NOMO-1 treated with dmso at 0.1 percent for 144 hours (cell line): Measurements from ENCODE around the gene ILF3.

Source experiments
- DNase-seq: peaks from one replicate; lab custom pipeline; 2025; ENCODE audit not compliant: unreplicated experiment; lab: John Stamatoyannopoulos, UW

The ILF3 gene

DNA sequence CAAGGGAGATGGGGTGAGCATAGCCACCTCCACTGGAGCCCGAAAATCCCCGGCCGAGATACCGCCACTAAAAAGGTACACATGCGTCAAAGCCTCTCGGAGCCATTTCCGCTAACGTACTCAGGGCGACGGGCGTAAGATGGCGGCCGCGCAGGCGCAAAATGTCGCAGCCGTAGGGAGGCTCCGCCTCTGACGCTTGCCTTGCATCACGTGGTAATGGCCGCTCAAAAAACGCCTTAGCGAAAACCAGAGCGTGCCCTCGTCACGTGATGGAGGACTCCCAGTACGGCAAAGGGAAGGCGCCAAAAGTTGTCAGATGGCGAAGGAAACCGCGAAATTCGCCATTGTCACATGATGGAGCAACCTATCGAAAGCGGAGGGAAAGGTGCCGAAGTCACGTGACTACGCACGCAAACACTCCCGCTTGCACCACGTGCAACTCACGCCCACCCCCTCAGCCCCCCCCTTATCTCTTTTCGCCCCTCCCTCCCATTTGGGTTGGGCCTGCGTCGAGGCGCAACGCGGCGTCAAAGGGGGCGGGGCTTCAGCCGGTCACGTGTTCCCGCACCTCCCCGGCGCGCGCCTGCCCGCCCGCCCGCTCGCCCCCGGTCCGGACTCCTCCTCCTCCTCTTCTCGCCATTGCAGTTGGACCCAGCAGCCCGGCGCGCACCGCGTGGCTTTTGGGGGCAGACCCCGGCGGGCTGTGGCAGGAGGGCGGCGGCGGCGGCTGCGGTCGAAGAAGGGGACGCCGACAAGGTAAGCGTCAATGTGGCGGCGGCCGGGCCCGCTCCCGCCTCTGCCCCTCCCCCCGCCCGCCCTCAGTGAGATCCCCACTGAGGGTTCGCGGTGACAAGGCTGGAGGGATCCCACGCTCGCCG is at the start of gene ILF3:
Gene ILF3, plus strand, starts transcription at position 615 of the 878 bp plus-strand sequence. CDS start 16,260 bp downstream, outside the sequence.
- DNase-seq: peak; percentile 99

DNA sequence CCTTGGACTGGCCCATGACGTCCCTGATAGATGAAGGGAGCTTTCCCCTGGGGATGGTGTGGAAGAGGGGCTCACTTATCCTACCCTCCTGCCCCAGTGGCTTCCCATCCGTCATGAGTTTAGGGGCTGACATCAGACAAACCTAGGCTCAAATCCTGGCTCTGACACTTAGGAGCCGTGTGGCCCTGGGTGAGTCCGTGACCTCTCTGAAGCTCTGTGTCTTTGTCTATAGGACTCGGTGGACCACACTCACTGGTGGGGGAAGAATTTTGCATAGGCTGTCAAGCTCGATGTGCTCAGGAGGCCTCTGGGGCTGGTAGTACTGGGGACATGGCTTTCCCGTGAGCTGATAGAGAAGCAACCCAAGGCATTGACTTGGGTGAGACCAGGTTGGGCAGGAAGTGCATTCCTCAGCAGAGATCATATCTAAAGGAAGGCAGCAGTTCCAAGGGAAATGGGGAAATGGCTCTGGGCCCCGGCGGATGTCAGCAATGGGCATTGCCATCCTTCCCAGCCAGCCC is 49.6 kb upstream of the ILF3 start:
- no peak for DNase-seq

DNA sequence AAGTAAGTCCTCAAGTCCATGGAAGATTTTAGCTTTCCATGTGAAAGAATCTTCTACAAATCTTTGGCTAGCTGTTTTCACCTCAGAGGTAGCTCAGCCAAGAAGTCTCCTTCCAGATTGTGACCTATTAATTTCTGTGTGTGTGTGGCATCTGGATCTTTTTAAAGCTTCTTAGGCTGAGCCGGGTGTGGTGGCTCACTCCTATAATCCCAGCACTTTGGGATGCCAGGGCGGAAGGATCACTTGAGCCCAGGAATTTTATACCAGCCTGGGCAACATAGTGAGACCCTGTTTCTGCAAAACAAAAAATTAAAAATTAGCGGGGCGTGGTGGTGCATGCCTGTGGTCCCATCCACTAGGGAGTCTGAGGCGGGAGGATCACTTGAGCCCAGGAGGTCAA is 42.2 kb upstream of the ILF3 start:
- DNase-seq: no peak

DNA sequence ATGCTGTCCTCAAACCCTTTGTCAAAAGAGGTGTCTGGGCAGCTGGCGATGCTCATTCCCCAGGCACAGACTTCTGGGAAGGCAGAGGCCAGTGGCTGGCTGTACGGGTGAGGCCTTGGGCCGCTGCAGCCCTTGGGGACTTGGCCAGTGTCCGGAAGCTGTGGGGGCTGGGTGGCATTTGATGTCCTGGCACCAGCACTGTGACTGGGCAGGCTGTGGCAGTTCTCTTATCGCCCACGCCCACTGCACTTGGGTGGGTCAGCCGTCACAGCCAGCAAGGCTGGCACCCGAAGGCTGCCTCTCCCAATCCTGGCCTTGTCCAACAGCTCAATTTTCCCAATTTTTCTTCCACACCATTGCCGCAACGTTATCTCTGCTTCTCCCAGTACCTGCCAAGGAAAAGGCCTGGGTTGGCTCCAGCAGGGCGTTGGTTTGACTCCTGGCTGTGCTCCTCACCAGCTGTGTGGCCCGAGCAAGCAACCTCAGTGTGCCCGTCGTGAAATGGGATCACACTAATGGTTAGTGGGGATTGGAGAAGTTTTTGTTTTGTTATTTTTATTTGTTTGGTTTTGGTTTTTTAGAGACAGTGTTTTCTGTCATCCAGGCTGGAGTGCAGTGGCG is 41.5 kb upstream of the ILF3 start:
- no peak for DNase-seq

DNA sequence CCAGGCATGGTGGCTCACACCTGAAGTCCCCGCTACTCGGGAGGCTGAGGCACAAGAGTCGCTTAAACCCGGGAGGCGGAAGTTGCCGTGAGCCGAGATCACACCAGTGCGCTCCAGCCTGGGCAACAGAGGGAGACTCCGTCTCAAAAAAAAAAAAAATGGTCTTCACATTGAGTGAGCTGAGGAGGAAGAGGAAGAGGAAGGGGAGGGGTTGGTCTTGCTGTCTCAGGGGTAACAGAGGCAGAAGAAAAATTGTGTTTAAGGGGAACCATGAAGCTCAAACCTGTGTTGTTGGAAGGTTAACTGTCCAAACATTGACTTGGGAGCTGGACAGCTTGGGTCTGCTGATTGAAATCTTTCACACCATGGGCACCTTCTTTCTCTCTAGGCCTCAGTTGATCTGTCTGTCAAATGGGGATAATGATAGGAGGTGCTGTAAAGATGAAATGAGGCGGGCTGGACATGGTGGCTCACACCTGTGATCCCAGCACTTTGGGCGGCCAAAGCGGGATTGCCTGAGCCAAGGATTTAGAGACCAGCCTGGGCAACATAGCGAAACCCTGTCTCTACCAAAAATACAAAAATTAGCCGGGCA is 38.6 kb upstream of the ILF3 start:
- DNase-seq: no peak

DNA sequence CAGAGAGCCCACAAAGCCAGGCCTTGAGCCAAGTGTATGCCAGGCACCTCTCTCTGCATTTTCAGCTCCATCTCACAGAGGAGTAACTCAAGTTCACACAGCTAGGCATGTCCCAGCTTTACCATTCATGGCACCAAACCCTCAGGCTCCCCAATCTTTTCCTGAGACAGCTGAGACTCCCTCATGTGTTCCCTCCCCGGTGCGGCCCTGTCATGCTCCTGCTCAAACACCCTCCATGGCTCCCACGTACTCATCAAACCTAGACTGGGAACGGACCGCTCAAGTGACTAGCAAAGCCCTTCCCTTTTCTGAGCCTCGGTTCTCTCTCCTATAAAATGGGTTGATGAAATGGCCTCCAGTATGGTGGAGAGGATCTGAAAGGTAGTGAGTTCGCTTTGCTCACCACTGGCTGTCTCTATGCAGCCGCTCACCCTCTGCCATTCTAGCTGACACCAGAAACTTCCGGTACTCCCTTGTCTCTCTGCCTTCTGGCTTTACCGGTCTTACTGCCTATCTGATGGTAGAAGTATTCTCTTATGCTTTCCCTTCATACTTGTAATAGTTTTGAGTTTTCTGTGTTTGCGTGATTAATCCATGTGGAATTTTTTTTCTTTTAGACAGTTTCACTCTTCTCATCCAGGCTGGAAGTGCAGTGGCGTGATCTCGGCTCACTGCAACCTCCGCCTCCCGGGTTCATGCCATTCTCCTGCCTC is 36.6 kb upstream of the ILF3 start:
- DNase-seq: no peak

DNA sequence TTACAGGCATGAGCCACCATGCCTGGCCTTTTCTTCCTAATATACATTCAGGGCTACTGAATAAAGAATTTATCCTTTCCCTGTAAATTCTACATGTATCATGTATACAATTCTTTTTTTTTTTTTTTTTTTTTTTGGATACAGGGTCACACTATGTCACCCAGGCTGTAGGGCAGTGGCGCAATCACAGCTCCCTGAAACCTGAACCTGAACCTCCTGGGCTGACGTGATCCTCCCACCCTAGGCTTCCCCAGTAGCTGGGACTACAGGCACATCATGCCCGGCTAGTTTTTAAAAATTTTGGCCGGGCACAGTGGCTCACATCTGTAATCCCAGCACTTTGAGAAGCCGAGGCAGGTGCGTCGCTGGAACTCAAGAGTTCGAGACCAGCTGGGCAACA is 35.3 kb upstream of the ILF3 start:
- no peak for DNase-seq

DNA sequence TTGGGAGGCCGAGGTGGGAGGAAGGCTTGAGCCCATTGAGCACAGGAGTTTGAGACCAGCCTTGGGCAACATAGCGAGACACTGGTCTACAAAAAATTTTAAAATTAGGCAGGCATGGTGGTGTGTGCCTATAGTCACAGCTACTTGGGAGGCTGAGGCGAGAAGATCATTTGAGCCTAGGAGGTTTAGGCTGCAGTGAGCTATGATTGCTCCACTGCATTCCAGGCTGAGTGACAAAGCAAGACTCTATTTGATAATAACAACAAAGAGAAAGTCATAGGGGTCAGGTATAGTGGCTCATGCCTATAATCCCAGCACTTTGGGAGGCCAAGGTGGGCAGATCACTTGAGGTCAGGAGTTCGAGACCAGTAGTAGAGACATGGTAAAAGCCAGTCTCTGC is 33.4 kb upstream of the ILF3 start:
- DNase-seq: no peak

DNA sequence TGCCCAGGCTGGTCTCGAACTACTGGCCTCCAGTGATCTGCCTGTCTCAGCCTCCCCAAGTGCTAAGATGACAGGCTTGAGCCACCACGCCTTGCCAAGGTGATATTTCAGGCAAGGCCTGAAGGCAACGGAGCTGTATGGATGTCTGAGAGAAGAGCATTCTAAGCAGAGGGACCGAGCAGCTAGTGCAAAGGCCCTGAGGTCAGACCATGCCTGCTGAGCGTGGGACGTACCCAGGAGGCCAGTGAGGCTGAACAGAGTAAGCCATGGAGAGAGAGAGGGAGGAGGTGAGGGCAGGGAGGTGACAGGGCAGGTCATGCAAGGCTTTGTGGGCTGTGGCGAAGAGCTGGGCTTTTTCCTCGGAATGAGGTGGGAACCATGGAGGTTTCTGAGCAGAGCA is 32.2 kb upstream of the ILF3 start:
- DNase-seq: no peak

DNA sequence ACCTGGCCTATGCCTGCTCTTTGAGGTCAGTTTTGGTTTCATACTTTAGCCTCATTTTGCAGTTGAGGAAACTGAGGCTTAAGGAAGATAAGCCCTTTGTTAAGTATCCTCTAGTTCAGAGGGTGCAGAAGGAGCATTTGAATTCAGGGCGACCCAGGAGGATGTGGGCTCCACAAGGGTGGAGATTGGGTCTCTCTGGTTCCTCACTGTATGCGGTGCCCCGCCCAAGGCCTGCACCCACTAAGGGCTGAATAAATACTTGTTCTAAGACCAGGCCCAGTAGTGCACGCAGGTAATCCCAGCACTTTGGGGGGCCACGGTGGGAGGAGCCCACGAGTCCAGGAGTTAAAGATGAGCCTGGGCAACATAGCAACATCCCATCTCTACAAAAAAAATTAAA is 29.6 kb upstream of the ILF3 start:
- DNase-seq: no peak

DNA sequence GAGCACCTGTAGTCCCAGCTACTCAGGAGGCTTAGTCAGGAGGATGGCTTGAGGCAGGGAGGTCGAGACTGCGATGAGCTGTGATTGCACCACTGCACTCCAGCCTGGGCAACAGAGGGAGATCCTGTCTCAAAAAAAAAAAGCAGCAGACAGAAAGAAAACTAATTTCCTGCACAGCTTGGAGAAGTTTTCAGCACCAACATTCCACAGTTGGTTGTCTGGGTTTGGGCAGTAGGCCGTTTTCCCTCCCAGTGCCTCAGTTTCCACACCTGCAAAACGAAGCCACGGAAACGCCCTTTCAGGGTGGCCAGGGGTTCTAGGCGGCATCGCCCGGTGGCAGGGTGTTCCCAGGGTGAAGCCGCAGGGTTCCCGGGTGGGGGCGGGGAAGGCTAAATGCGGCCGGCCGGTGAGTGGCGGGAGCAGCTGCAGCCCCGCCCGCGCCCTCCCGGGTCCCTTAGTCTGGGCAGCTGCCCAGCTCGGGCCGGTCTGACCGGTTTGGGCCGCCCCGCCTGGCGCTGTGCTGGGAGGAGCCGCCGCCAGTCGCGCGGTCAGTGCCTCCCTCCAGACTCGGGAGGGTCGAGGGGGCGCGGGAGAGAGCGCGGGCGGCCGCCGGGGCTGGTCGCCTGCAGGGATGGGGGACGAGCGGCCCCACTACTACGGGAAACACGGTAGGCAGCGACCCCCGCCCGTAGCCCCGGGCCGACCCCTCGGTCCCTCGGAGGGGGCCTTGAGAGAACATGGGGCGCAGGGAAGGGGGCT is 29.0 kb upstream of the ILF3 start, which contains the start of gene SLC44A2:
Gene SLC44A2, plus strand, starts transcription at position 551 of the 759 bp plus-strand sequence. Its CDS starts 81 bp downstream, at position 632.
- no peak for DNase-seq

DNA sequence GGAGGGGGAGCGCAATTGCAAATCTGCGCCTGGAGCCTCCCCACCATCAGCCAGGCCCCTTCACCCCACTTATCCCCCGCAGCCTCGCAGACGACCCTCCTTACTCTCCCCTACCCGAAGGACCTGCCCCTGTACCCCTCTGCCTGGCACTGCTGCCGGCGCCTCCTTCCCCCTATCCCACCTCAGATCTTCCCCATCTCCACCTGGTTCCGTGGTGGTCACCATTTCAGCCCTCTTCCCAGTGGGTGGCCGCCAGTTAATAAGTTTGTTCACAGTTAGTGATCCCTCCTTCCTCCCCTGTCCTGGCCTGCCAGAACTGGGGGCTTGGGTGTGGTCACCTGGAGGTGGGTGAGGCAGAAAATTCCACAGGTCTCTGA is 28.4 kb upstream of the ILF3 start:
- no peak for DNase-seq

DNA sequence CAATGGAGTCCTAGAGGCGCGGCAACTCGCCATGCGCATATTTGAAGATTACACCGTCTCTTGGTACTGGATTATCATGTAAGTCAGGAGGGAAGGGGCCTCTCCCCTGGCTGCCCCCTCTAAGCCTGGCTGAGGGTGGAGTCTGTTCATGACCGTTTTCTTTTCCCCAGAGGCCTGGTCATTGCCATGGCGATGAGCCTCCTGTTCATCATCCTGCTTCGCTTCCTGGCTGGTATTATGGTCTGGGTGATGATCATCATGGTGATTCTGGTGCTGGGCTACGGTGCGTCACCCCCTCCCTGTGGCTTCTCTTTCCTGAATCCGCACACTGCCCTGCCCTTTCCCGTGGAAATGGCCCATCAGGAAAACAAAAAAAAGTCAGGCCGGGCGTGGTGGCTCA is 22.3 kb upstream of the ILF3 start:
- DNase-seq: no peak

DNA sequence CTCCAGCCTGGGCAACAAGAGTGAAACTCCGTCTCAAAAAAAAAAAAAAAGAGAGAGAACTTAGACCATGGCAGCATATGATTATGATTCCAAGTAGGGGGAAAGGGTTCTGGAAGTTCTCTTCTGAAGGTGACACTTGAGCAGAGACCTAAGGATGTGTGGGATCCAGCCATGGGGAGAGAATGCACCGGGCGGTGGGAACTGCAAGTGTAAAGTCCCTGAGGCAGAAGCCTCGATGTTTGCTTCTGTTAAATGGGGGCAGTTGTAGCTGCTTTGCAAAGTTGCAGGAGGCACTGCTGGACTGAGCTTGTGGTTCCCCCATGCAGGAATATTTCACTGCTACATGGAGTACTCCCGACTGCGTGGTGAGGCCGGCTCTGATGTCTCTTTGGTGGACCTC is 19.7 kb upstream of the ILF3 start:
- no peak for DNase-seq

DNA sequence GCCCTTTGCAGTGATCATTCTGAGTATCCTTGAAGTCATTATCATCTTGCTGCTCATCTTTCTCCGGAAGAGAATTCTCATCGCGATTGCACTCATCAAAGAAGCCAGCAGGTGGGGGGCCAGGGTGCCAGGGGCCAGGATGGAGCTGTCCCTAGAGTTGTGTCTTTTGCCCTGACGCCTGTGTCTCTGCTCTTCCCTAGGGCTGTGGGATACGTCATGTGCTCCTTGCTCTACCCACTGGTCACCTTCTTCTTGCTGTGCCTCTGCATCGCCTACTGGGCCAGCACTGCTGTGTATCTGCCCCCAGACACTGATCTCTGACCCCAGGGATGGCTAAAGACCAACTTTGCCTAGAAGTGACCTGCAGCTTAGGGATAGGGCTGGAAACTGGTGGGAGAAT is 19.2 kb upstream of the ILF3 start:
- DNase-seq: no peak

DNA sequence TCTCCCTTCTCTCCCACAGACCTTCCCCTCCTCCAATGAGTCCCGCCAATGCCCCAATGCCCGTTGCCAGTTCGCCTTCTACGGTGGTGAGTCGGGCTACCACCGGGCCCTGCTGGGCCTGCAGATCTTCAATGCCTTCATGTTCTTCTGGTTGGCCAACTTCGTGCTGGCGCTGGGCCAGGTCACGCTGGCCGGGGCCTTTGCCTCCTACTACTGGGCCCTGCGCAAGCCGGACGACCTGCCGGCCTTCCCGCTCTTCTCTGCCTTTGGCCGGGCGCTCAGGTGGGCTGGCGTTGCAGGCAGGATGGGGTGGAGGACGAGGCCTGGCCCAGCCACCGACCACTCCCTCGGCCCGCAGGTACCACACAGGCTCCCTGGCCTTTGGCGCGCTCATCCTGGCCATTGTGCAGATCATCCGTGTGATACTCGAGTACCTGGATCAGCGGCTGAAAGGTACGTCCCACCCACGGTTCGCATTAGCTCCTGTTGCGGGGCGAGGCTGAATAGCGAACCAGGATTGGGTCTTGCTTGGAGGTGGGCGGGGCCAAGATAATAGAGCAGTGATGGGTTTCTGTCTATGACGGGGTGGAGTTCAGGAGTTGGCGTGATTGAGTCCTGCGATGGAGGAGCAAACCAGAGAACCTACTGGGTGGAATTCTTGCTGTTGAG is 17.7 kb upstream of the ILF3 start:
- DNase-seq: no peak

DNA sequence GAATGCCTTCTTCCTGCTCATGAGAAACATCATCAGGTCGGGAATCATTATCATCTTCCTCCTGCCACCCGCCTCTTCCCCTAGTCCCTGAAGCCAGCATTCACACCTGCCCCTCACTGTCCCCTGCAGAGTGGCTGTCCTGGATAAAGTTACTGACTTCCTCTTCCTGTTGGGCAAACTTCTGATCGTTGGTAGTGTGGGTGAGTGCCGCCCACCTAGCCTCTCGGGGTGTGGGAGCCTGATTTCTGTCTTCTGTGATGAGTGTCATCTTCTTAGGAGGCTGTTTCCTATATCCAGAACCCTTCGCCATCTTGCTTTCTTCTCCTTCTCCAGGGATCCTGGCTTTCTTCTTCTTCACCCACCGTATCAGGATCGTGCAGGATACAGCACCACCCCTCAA is 16.3 kb upstream of the ILF3 start:
- DNase-seq: peak; percentile 33

DNA sequence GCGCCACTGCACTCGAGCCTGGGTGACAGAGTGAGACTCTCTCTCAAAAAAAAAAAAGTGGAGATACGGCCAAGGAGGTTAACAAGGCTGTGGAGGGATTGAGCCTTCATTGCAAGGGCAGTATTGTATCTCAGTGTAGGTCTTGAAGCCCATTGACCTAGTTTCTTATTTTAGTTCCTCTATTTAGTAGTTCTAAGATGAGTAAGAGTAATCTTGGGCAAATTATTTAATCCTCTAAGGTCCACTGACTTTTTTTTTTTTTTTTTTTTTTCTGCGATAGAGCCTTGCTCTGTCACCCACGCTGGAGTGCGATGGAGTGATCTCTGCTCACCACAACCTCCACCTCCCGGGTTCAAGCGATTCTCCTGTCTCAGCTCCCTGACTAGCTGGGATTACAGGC is 14.3 kb upstream of the ILF3 start:
- DNase-seq: peak; percentile 56

DNA sequence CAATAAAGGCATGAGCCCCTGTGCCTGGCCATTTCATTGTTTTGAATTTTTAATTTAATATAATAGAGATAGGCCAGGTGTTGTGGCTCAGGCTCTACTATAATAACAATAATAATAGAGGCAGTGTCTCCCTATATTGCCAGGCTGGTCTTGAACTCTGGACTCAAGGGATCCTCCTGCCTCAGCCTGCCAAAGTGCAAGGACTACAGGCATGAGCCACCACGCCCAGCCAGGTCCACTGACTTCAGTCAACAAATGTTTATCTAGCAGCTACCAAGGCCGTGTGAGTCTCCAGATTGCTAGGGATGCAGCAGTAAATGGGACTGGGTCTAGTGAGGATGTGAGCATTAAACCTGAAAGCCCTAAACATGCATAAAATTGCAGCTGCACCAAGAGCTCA is 13.8 kb upstream of the ILF3 start:
- no peak for DNase-seq

DNA sequence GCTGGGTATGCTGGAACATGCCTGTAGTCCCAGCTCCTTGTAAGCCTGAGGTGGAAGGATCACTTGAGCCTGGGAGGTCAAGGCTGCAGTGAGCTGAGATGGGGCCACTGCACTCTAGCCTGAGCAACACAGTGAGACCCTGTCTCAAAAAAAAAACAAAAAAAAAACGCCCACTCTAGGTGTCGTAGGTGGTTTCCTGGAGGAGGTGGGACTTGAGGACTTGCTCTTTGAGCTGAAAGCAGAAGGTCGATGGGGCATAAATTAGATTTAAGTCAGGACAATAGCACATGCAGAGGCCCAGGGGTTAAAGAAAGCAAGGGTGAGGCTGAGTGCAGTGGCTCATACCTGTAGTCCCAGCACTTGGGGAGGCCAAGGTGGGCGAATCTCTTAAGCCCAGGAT is 12.9 kb upstream of the ILF3 start:
- no peak for DNase-seq
